ENCODE data around the gene PRKAR2A. TPM values are rescaled to one million over a fixed set of nuclear protein-coding genes. Genes with fewer than 3 reads are reported as not detected.

Gene PRKAR2A
- total RNA-seq, 4 donors from 2014 or later, result 62.2 to 97.1 (median 80.2) TPM

GRCh38 chr3:48848816-48849515 lies 1.3 kb upstream of the PRKAR2A start:
- H3K4me3 ChIP-seq, result no peak overlapping the region
- H3K36me3 ChIP-seq, result no peaks in the 10 kb centered on the region
- in situ Hi-C loops (cut with MboI; ENCODE audit: low sequenced_read_pairs in 4 of 4), result no loop called here
- no peak for TF ChIP-seq POLR2A (IDR thresholded peaks at IDR 0.05)
- TF ChIP-seq, protein P1, sequence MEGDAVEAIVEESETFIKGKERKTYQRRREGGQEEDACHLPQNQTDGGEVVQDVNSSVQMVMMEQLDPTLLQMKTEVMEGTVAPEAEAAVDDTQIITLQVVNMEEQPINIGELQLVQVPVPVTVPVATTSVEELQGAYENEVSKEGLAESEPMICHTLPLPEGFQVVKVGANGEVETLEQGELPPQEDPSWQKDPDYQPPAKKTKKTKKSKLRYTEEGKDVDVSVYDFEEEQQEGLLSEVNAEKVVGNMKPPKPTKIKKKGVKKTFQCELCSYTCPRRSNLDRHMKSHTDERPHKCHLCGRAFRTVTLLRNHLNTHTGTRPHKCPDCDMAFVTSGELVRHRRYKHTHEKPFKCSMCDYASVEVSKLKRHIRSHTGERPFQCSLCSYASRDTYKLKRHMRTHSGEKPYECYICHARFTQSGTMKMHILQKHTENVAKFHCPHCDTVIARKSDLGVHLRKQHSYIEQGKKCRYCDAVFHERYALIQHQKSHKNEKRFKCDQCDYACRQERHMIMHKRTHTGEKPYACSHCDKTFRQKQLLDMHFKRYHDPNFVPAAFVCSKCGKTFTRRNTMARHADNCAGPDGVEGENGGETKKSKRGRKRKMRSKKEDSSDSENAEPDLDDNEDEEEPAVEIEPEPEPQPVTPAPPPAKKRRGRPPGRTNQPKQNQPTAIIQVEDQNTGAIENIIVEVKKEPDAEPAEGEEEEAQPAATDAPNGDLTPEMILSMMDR (IDR thresholded peaks at IDR 0.05 in 4 of 5, conservative IDR thresholded peaks at IDR 0.05 in 1 of 5), result no peak
- no peaks in the 10 kb centered on the region for H3K27me3 ChIP-seq
- ATAC-seq, result no peak
- H3K4me1 ChIP-seq, result peaks cover 28 to 44% of the 10 kb centered on the region in 2 donors
- intact Hi-C loops (cut with DNase I; ENCODE audit: low total_unique reads), result loop anchor here (5.0 to 10.0 kb wide), 2 partner anchors 68 to 936 kb away; partner anchors contain the start of genes ARIH2 and IP6K1
- no peaks in the 10 kb centered on the region for H3K9me3 ChIP-seq
- H3K27ac ChIP-seq, result peak overlapping the region in 3 of 4 donors; percentile 94 to 99 (median 96)
- no peak for DNase-seq

DNA sequence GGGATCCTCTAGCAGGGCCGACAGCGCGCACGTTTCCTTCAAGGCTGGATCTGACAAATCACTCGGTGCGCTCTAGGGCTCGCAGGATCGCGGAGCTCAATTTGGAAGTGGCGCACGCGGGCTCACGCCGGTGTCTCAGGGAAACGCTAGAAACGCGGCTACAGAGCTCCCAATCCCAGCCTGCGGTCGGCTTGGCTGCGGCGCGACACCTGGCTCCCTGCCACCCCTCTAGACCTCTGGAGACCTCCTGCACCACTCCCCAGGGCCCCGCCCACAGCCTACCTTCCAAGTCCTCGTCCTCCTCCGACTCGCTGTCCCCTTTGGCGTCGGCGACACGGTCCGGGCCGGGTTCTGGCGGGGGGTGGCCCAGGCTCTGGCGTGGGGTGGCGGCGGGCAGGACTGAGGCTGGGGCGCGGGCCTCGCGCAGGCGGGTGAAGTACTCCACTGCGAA lies 596 bp downstream of the PRKAR2A start:
- TF ChIP-seq POLR2A (IDR thresholded peaks at IDR 0.05), result no peak
- TF ChIP-seq, protein P1 (IDR thresholded peaks at IDR 0.05 in 4 of 5, conservative IDR thresholded peaks at IDR 0.05 in 1 of 5), result no peak
- intact Hi-C loops (cut with DNase I; ENCODE audit: low total_unique reads), result loop anchor here (1.0 to 10.0 kb wide), 4 partner anchors 51 to 938 kb away; partner anchors contain the start of genes ARIH2, IP6K1 and SLC25A20
- DNase-seq, result peak; percentile 82 to 94
- peak; percentile 68 to 82 for ATAC-seq
- Histone ChIP-seq H3K27me3 (no peaks in the 10 kb centered on the region), H3K4me1 (peaks cover 20 to 31% of the 10 kb centered on the region in 2 donors), H3K9me3 (no peaks in the 10 kb centered on the region), H3K4me3 (peak overlapping the region; percentile 69 to 94 (median 80)), H3K36me3 (no peaks in the 10 kb centered on the region), H3K27ac (peak overlapping the region; percentile 91 to 99 (median 95))
- in situ Hi-C loops (cut with MboI; ENCODE audit: low sequenced_read_pairs in 4 of 4), result no loop called here

GRCh38 chr3:48845170-48845569 lies 2.5 kb downstream of the PRKAR2A start:
- in situ Hi-C loops (cut with MboI; ENCODE audit: low sequenced_read_pairs in 4 of 4), result no loop called here

GRCh38 chr3:48837163-48837562 lies 10.5 kb downstream of the PRKAR2A start:
- H3K9me3 ChIP-seq, result no peaks in the 10 kb centered on the region
- TF ChIP-seq, protein P1 (IDR thresholded peaks at IDR 0.05 in 4 of 5, conservative IDR thresholded peaks at IDR 0.05 in 1 of 5), result no peak
- no peak for TF ChIP-seq POLR2A (IDR thresholded peaks at IDR 0.05)
- intact Hi-C loops (cut with DNase I; ENCODE audit: low total_unique reads), result no loop called here
- no peaks in the 10 kb centered on the region for H3K27me3 ChIP-seq
- ATAC-seq, result no peak
- peak overlapping the region in 3 of 4 donors; percentile 8 to 76 (median 60) for H3K27ac ChIP-seq
- no peak overlapping the region for H3K4me3 ChIP-seq
- DNase-seq, result no peak
- in situ Hi-C loops (cut with MboI; ENCODE audit: low sequenced_read_pairs in 4 of 4), result no loop called here
- peaks cover 14 to 24% of the 10 kb centered on the region in 2 donors for H3K4me1 ChIP-seq
- peaks cover 0 to 3% of the 10 kb centered on the region in 2 donors for H3K36me3 ChIP-seq

More at GRCh38 chr3:48845170-48845569, 2.5 kb downstream of the PRKAR2A start:
- peaks cover 20 to 26% of the 10 kb centered on the region in 2 donors for H3K4me1 ChIP-seq
- peak overlapping the region; percentile 69 to 94 (median 80) for H3K4me3 ChIP-seq
- ATAC-seq (no peak), DNase-seq (no peak)
- no peaks in the 10 kb centered on the region for H3K9me3 ChIP-seq
- peak overlapping the region; percentile 31 to 99 (median 95) for H3K27ac ChIP-seq
- H3K36me3 ChIP-seq, result no peaks in the 10 kb centered on the region
- TF ChIP-seq, protein P1 (IDR thresholded peaks at IDR 0.05 in 4 of 5, conservative IDR thresholded peaks at IDR 0.05 in 1 of 5), result no peak
- TF ChIP-seq POLR2A (IDR thresholded peaks at IDR 0.05), result no peak
- intact Hi-C loops (cut with DNase I; ENCODE audit: low total_unique reads), result loop anchor here (5.0 to 10.0 kb wide), 2 partner anchors 72 to 940 kb away; partner anchors contain the start of genes ARIH2 and IP6K1
- H3K27me3 ChIP-seq, result no peaks in the 10 kb centered on the region

All from gastrocnemius medialis (tissue), 4 donors.